Hepatocyte (in vitro differentiated cells): ENCODE measurements around the gene SMG7. TPM values are rescaled to one million over a fixed set of nuclear protein-coding genes. Genes with fewer than 3 reads are reported as not detected.

Experiments
- polyA plus RNA-seq: library from polyadenylated mRNA; unstranded; fragments of >200 nt; fragmentation: Nextera tagmentation; extraction: Ambion mirVana; gene quantifications from 2 replicates; pipeline ENCODE4 v1.2.1, GENCODE V29; 2016
- total RNA-seq: library from RNA; depleted of rRNA; stranded (reverse); fragments of >200 nt; gene quantifications from 2 replicates; pipeline ENCODE4 v1.2.3, GENCODE V29; 2014

Gene SMG7
- total and polyA plus RNA-seq, 2 experiments from 2014 or later, result 28.1 to 39.5 TPM

Other genes starting within 250 kb of the SMG7 start
- 0.88 and 1.00 TPM in 2 replicates for gene NMNAT2, start 54.1 kb upstream of the SMG7 start, total RNA-seq
- 0.66 and 0.99 TPM in 2 replicates for gene NMNAT2, start 54.1 kb upstream of the SMG7 start, polyA plus RNA-seq
- 2.4 and 13.7 TPM in 2 replicates for gene NCF2, start 118.0 kb downstream of the SMG7 start, total RNA-seq
- 0.52 and 3.1 TPM in 2 replicates for gene NCF2, start 118.0 kb downstream of the SMG7 start, polyA plus RNA-seq
- 144 TPM in 2 replicates for gene ARPC5, start 163.3 kb downstream of the SMG7 start, total RNA-seq
- 183 and 192 TPM in 2 replicates for gene ARPC5, start 163.3 kb downstream of the SMG7 start, polyA plus RNA-seq
- gene APOBEC4, start 180.8 kb downstream of the SMG7 start, total RNA-seq, result 0.37 TPM in 1 of 2 replicates, not detected in the other
- not detected in 2 replicates for gene APOBEC4, start 180.8 kb downstream of the SMG7 start, polyA plus RNA-seq